ENCODE data around the gene NAPG.
"Not testable (repeated sequence)": the region's sequence is repeated elsewhere in the genome, so short reads cannot be mapped to it uniquely, and the experiment has no call there.

NAPG gene

GRCh38 chr18:10546557-10547300 lies 20.9 kb downstream of the NAPG start:
- DNase-seq (ENCODE audit: low spot score), result no peak

- DNase-seq (ENCODE audit: low spot score), result no peak
Measured at GRCh38 chr18:10552226-10552625, 26.4 kb downstream of the NAPG start.

GRCh38 chr18:10556251-10556650 lies 30.4 kb downstream of the NAPG start:
- DNase-seq (ENCODE audit: low spot score), result not testable (repeated sequence)

GRCh38 chr18:10557085-10557677 lies 31.4 kb downstream of the NAPG start:
- no peak for DNase-seq (ENCODE audit: low spot score)

- DNase-seq (ENCODE audit: low spot score), result no peak
Measured at GRCh38 chr18:10558243-10558966, 32.6 kb downstream of the NAPG start.

- DNase-seq (ENCODE audit: low spot score), result no peak
Measured at GRCh38 chr18:10558967-10559298, 33.1 kb downstream of the NAPG start.

- no peak for DNase-seq (ENCODE audit: low spot score)
Measured at GRCh38 chr18:10559553-10560451, 34.0 kb downstream of the NAPG start.

GRCh38 chr18:10560452-10561045 lies 34.7 kb downstream of the NAPG start:
- peak; percentile 64 for DNase-seq (ENCODE audit: low spot score)

GRCh38 chr18:10562773-10563160 lies 36.9 kb downstream of the NAPG start:
- no peak for DNase-seq (ENCODE audit: low spot score)

- DNase-seq (ENCODE audit: low spot score), result no peak
Measured at GRCh38 chr18:10563886-10564285, 38.1 kb downstream of the NAPG start.

GRCh38 chr18:10564975-10565773 lies 39.3 kb downstream of the NAPG start:
- DNase-seq (ENCODE audit: low spot score), result no peak

- no peak for DNase-seq (ENCODE audit: low spot score)
Measured at GRCh38 chr18:10565835-10566234, 40.0 kb downstream of the NAPG start.

GRCh38 chr18:10566390-10566789 lies 40.6 kb downstream of the NAPG start:
- DNase-seq (ENCODE audit: low spot score), result no peak

GRCh38 chr18:10569941-10570340 lies 44.1 kb downstream of the NAPG start:
- DNase-seq (ENCODE audit: low spot score), result not testable (repeated sequence)

- DNase-seq (ENCODE audit: low spot score), result no peak
Measured at GRCh38 chr18:10570622-10571021, 44.8 kb downstream of the NAPG start.

- no peak for DNase-seq (ENCODE audit: low spot score)
Measured at GRCh38 chr18:10571537-10571936, 45.7 kb downstream of the NAPG start.

- DNase-seq (ENCODE audit: low spot score), result not testable (repeated sequence)
Measured at GRCh38 chr18:10573261-10573660, 47.4 kb downstream of the NAPG start.

GRCh38 chr18:10574412-10574811 lies 48.6 kb downstream of the NAPG start:
- DNase-seq (ENCODE audit: low spot score), result not testable (repeated sequence)

- DNase-seq (ENCODE audit: low spot score), result not testable (repeated sequence)
Measured at GRCh38 chr18:10577842-10578572, 52.2 kb downstream of the NAPG start.

- not testable (repeated sequence) for DNase-seq (ENCODE audit: low spot score)
Measured at GRCh38 chr18:10578573-10578899, 52.7 kb downstream of the NAPG start.

All from SK-N-DZ (cell line).